Ishikawa (cell line): ENCODE measurements around the gene STPG3.

ENCODE experiments used
- FOXM1 ChIP-seq: IDR thresholded peaks from 2 replicates; pipeline ENCODE4 v1.6.1; 2012; ENCODE audit warnings: low read depth, borderline replicate concordance
- RAD21 ChIP-seq: IDR thresholded peaks from 2 replicates; pipeline ENCODE4 v1.6.1; 2012; ENCODE audit warnings: low read depth
- ZBTB7A ChIP-seq: IDR thresholded peaks from 2 replicates; pipeline ENCODE4 v1.6.1; 2012; ENCODE audit warnings: low read depth
- TF ChIP-seq, protein P1 (sequence below): IDR thresholded peaks from 2 replicates; pipeline ENCODE4 v1.6.1; 2012; ENCODE audit warnings: low read depth, mild to moderate bottlenecking

GRCh38 chr9:137293482-137294090 lies 42.5 kb downstream of the STPG3 start:
- TF ChIP-seq FOXM1 (no peak), RAD21 (no peak), ZBTB7A (no peak)
- TF ChIP-seq, protein P1, sequence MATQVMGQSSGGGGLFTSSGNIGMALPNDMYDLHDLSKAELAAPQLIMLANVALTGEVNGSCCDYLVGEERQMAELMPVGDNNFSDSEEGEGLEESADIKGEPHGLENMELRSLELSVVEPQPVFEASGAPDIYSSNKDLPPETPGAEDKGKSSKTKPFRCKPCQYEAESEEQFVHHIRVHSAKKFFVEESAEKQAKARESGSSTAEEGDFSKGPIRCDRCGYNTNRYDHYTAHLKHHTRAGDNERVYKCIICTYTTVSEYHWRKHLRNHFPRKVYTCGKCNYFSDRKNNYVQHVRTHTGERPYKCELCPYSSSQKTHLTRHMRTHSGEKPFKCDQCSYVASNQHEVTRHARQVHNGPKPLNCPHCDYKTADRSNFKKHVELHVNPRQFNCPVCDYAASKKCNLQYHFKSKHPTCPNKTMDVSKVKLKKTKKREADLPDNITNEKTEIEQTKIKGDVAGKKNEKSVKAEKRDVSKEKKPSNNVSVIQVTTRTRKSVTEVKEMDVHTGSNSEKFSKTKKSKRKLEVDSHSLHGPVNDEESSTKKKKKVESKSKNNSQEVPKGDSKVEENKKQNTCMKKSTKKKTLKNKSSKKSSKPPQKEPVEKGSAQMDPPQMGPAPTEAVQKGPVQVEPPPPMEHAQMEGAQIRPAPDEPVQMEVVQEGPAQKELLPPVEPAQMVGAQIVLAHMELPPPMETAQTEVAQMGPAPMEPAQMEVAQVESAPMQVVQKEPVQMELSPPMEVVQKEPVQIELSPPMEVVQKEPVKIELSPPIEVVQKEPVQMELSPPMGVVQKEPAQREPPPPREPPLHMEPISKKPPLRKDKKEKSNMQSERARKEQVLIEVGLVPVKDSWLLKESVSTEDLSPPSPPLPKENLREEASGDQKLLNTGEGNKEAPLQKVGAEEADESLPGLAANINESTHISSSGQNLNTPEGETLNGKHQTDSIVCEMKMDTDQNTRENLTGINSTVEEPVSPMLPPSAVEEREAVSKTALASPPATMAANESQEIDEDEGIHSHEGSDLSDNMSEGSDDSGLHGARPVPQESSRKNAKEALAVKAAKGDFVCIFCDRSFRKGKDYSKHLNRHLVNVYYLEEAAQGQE = no peak
